BLaER1 (cell line): Measurements from ENCODE around the gene PRKCZ.
A peak's percentile ranks its signal among the peaks of the same experiment; 100 is the strongest.

ENCODE experiments used
- H3K27ac ChIP-seq: shearing (Covaris generic); formaldehyde crosslinking; 2 replicates; pipeline ENCODE4 v1.8.1; 2022
- H3K27me3 ChIP-seq: shearing (Covaris generic); formaldehyde crosslinking; 2 replicates; pipeline ENCODE4 v1.8.1; 2022
- H3K36me3 ChIP-seq: shearing (Covaris generic); formaldehyde crosslinking; 2 replicates; pipeline ENCODE4 v1.8.1; 2022
- H3K4me1 ChIP-seq: shearing (Covaris generic); formaldehyde crosslinking; 2 replicates; pipeline ENCODE4 v1.8.1; 2022
- H3K4me2 ChIP-seq: shearing (Covaris generic); formaldehyde crosslinking; 2 replicates; pipeline ENCODE4 v1.8.1; 2022
- H3K4me3 ChIP-seq: shearing (Covaris generic); formaldehyde crosslinking; 2 replicates; pipeline ENCODE4 v1.8.1; 2022
- H3K9ac ChIP-seq: shearing (Covaris generic); formaldehyde crosslinking; 2 replicates; pipeline ENCODE4 v1.8.1; 2022
- H3K9me3 ChIP-seq: shearing (Covaris generic); formaldehyde crosslinking; 2 replicates; pipeline ENCODE4 v1.8.1; 2022
- H4K20me1 ChIP-seq: shearing (Covaris generic); formaldehyde crosslinking; 2 replicates; pipeline ENCODE4 v1.8.1; 2022
- Cebpa-rat ChIP-seq: shearing (Covaris generic); IDR thresholded peaks from 2 replicates; pipeline ENCODE4 v1.8.1; 2022

The PRKCZ gene

DNA sequence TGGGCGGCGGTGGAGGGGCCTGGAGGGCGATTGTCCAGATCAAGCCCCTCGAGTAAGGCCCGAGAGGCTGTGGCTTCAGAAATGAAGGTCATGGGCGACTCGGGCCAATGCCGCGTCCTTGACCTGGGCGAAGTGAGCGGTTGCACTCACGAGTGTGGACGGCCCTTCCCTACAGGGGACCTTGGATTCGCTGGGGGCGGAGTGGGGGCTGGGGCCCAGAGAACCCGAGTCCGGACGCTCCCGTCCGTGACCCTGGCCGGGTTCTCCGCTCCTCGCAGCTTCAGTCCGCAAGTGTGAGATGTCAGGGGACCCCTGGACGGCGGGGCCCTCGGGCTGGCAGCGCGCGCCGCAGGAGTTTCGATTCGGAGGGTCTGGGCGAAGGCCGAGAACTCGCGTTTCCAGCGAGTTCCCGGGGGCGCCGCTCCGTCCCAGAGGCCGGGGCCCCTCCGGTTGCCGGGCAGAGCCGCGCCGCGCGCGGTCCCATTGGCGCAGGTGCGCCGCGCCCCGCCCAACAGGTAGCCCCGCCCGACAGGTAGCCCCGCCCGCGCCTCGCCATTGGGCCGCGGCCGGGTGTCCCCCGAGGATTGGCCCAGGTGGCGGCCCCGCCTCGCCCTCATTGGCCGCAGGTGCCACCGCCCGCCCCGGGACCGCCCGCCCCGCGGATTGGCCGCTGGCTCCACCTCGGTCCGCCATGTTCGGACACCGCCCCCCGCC is at the start of gene PRKCZ:
PRKCZ (plus strand) TSS at position 694 of the 714 bp plus-strand sequence. CDS start 220 bp downstream, outside the sequence.
- H3K27ac ChIP-seq: no peak within 1 kb of the TSS
- H3K4me2 ChIP-seq: peak within 1 kb of the TSS; percentile 90
- TF ChIP-seq Cebpa-rat: no peak
- H4K20me1 ChIP-seq: peaks cover 15% of the 10 kb centered on the region
- H3K27me3 ChIP-seq: peaks cover 59% of the 10 kb centered on the region
- H3K36me3 ChIP-seq: no peaks in the 10 kb centered on the region
- H3K9ac ChIP-seq: peak within 1 kb of the TSS; percentile 55
- peak within 1 kb of the TSS; percentile 67 for H3K4me3 ChIP-seq
- H3K4me1 ChIP-seq: peaks cover 98% of the 10 kb centered on the region
- no peaks in the 10 kb centered on the region for H3K9me3 ChIP-seq

DNA sequence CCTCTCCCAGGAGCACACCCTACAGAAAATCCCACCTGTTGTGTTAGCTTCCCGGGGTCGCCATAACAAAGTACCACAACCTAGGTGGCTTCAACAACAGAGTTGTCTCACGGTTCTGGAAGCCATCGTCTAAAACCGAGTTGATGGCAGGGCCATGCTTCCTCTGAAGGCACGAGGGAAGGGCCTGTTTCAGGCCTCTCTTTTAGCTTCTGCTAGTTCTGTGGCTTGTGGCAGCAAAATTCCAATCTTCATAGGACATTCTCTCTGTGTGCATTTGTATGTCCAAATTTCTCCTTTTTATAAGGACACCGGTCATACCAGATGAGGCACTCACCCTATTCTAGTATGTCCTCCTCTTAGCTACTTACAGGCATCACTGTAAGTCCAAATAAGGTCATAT is 49.8 kb upstream of the PRKCZ start:
- Histone ChIP-seq H3K36me3 (no peaks in the 10 kb centered on the region), H3K9ac (no peak overlapping the region), H3K4me1 (peaks cover 33% of the 10 kb centered on the region), H3K4me2 (no peak overlapping the region), H3K27me3 (peaks cover 27% of the 10 kb centered on the region), H4K20me1 (no peaks in the 10 kb centered on the region), H3K9me3 (no peaks in the 10 kb centered on the region), H3K27ac (no peak overlapping the region), H3K4me3 (no peak overlapping the region)
- TF ChIP-seq Cebpa-rat: no peak

DNA sequence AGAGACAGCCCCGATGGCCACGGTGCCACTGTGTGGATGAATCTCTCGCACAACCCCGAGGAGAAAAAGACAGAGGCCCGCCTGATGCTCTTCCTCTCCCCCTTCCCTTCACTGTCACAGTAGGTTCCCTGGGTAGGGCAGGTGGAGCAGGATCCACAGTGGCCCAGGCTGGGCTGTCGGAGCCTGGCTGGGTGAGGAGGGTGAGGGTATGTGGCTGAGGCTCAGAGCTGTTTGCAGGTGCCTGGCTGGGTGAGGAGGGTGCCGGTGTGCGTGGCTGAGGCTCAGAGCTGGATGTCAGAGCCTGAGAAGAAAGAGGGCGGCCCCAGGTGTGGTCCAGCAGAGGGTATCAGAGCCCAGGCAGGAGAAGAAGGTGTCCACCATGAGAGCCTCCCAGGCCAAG is 49.4 kb upstream of the PRKCZ start:
- Histone ChIP-seq H3K4me2 (no peak overlapping the region), H3K9ac (no peak overlapping the region), H3K9me3 (no peaks in the 10 kb centered on the region), H4K20me1 (no peaks in the 10 kb centered on the region), H3K4me3 (no peak overlapping the region), H3K27ac (no peak overlapping the region), H3K4me1 (peaks cover 29% of the 10 kb centered on the region), H3K27me3 (peaks cover 27% of the 10 kb centered on the region), H3K36me3 (no peaks in the 10 kb centered on the region)
- TF ChIP-seq Cebpa-rat: no peak

DNA sequence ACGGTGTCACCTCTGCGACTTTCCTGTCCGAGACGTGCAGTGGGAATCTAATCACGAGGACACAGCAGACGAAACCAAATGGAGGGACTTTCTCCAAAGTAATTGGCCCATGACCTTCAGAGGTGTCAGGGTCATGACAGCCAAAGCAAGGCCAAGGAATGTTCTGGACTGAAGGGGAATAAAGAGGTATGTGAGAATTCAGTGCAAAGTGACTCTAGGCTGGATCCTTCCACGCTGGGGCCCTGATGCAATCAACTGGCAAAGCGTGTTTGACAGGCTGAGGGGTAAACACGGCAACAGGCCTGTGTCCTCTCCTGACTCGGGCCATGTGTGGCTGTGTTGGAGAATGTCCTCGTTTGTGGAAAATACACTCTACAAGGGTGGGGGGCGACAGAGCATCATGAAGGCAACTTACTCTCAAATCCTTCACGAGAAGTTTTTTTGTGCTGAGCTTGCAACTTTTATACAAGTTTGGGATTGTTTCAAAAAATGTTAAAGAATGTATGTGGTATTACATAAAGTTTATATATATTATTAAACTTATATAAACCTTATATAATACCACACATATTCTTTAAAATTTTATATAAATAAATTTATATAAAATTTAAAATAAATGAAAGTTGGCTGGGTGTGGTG is 48.3 kb upstream of the PRKCZ start:
- Histone ChIP-seq H3K27ac (no peak overlapping the region), H3K27me3 (peaks cover 27% of the 10 kb centered on the region)

DNA sequence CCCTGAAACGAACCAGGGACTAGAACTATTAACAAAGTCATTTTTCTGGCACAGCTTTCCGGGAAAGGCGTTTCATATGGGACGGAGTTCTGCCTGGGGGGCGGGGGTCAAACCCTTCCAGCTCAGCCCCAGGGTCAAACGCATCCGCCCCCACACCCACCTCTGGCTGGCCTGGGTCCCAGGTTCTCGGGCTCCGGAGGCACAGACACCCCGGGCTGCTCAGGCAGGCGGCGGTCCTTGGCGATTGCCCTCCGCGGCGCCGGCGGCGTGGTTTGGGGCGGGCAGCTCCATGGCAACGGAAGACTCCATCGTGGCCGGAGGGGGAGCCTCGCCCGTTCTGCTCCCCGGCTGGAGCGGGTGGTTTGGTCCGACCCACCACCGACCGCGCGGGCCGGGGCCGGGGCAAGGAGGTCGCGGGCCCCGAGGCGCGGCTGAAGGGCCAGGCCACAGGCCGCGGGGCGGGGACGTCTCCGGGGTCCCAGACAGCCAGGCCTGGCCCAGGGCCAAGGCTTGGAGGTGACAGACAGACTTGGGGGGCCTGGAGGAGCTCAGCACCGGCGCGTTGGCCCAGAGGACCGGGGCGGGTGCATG is 46.6 kb upstream of the PRKCZ start, which contains the start of gene CFAP74:
CFAP74 (minus strand) TSS at position 246 of the 591 bp plus-strand sequence. CDS start 12,830 bp downstream, outside the sequence.
- H3K4me2 ChIP-seq: peak within 1 kb of the TSS; percentile 36

More for the DNA sequence above, 48.3 kb upstream of the PRKCZ start:
- no peak overlapping the region for H3K9ac ChIP-seq
- no peak overlapping the region for H3K4me2 ChIP-seq
- no peaks in the 10 kb centered on the region for H4K20me1 ChIP-seq
- no peak overlapping the region for H3K4me3 ChIP-seq
- no peaks in the 10 kb centered on the region for H3K9me3 ChIP-seq
- H3K4me1 ChIP-seq: peaks cover 18% of the 10 kb centered on the region; the same call in 1 of the 2 replicates
- no peak for TF ChIP-seq Cebpa-rat
- H3K36me3 ChIP-seq: no peaks in the 10 kb centered on the region

DNA sequence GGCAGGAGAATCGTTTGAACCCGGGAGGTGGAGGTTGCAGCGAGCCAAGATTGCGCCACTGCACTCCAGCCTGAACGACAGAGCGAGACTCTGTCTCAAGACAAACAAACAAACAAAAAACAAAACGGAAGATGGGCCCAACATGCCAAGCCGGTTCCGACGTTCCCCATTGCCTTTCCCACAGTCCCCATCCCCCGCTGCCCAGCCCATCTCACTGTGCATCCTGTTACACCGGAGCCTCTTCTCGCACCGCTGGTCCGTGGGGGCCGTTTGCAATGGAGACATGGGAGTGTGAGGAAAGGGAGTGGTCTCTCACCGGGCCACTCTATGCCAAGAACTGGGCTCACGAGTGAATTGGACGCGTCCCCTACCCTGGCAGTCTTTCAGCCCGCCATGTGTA is 45.4 kb upstream of the PRKCZ start:
- Histone ChIP-seq H3K27ac (no peak overlapping the region), H3K4me3 (no peak overlapping the region), H3K4me1 (peaks cover 30% of the 10 kb centered on the region), H4K20me1 (no peaks in the 10 kb centered on the region), H3K9me3 (no peaks in the 10 kb centered on the region), H3K36me3 (no peaks in the 10 kb centered on the region), H3K27me3 (peaks cover 27% of the 10 kb centered on the region), H3K9ac (no peak overlapping the region), H3K4me2 (no peak overlapping the region)
- no peak for TF ChIP-seq Cebpa-rat

More for the DNA sequence above, 46.6 kb upstream of the PRKCZ start, which contains the start of gene CFAP74:
- Histone ChIP-seq H3K27me3 (peaks cover 27% of the 10 kb centered on the region), H3K36me3 (no peaks in the 10 kb centered on the region), H3K4me1 (peaks cover 18% of the 10 kb centered on the region), H3K9me3 (no peaks in the 10 kb centered on the region), H3K27ac (no peak within 1 kb of the TSS), H4K20me1 (no peaks in the 10 kb centered on the region), H3K9ac (no peak within 1 kb of the TSS), H3K4me3 (no peak within 1 kb of the TSS)
- no peak for TF ChIP-seq Cebpa-rat

DNA sequence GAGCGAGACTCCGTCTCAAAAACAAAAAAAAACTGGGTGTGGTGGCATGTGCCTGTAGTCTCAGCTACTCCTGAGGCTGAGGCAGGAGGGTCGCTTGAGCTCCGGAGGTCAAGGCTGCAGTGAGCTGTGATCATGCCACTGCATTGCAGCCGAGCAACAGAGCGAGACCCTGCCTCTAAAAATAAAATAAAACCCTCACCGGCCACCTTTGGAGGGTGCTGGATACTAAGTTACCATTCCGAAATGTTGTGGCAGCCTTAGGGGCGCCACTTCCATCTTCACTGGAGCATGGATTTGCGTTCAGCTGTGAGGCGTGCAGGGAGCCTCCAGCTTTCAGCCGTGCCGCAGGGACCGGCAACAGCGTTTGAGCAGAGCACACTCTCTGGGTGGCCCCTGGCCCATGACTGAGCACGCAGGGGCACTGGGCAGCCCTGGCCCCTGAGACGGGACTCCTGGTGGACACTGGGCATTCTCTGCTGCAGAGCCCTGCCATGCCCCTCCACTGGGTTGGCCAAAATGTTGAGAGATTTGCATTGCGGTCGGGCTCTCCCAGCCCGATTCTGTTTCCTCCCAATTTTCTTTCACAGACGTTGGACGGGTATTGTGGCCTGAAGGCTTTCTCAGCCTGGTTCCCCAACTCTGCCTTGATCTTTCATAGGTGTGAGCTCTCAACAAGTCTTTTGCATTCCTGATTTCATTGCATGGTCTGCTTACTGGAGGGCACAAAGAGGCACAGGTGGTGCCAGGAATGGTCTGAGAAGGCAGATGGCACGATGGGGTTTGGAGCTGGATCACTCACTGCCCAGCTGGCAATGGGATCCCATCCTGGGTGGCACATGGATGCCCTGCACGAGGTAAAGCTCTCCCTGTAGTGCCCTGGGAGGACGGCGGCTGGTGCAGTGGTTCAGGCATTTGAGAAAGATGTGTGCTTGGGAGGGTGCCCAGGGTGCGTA is 40.8 kb upstream of the PRKCZ start:
- peaks cover 36% of the 10 kb centered on the region for H3K4me1 ChIP-seq
- no peaks in the 10 kb centered on the region for H3K9me3 ChIP-seq
- peak overlapping the region; percentile 69 for H3K4me2 ChIP-seq
- peaks cover 14% of the 10 kb centered on the region for H3K27me3 ChIP-seq
- H4K20me1 ChIP-seq: no peaks in the 10 kb centered on the region
- TF ChIP-seq Cebpa-rat: no peak
- H3K9ac ChIP-seq: no peak overlapping the region
- H3K36me3 ChIP-seq: no peaks in the 10 kb centered on the region
- no peak overlapping the region for H3K4me3 ChIP-seq
- H3K27ac ChIP-seq: no peak overlapping the region

DNA sequence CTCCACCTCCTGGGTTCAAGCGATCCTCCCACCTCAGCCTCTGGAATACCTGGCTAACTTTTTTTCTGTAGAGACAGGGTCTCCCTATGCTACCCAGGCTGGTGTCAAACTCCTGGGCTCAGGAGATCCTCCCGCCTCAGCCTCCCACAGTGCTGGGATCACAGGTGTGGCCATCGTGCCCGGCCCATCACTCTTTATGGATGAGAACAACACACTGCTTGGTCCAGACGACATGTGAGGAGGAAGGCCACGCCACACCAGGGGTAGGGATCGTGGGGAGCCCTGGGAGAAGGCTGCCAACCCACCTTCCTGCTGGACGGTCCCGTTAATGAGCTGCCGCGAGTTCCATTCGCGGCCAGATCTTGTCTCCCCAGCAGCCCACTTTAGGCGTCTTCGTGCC is 36.0 kb upstream of the PRKCZ start:
- Histone ChIP-seq H3K4me1 (peaks cover 44% of the 10 kb centered on the region), H3K27ac (no peak overlapping the region), H3K9me3 (no peaks in the 10 kb centered on the region), H3K36me3 (no peaks in the 10 kb centered on the region), H3K27me3 (peaks cover 22% of the 10 kb centered on the region), H3K4me2 (peak overlapping the region; percentile 62), H3K4me3 (no peak overlapping the region), H4K20me1 (no peaks in the 10 kb centered on the region), H3K9ac (no peak overlapping the region)
- TF ChIP-seq Cebpa-rat: no peak
